SK-N-SH (cell line): ENCODE results near the gene PBX3. TPM values are rescaled to one million over a fixed set of nuclear protein-coding genes. Genes with fewer than 3 reads are reported as not detected.

ENCODE experiments used
- CTCF ChIA-PET: fragments of 300-600, 350-600 bp; formaldehyde crosslinking; extraction: SDS; loops from one replicate; lab custom pipeline; 2021; lab: Yijun Ruan, JAX
- POLR2A ChIA-PET: fragments of 350-600 bp; sonication (Branson Sonifier 250); formaldehyde crosslinking; extraction: SDS; loops from one replicate; lab custom pipeline; 2020; ENCODE audit warnings: antibody characterized with exemption, inconsistent platforms; lab: Yijun Ruan, JAX
- DNase-seq: peaks from one replicate; pipeline ENCODE4 v3.0.0; 2012
- H2AFZ ChIP-seq: fragments of 200-600 bp; sonication (generic); 2 replicates; pipeline ENCODE4 v1.8.1; 2016; ENCODE audit warnings: antibody characterized with exemption, mild to moderate bottlenecking, low read depth
- H3F3A ChIP-seq: fragments of 200-600 bp; sonication (generic); replicated peaks from 2 replicates; pipeline ENCODE3; 2016; ENCODE audit warnings: antibody characterized with exemption, mild to moderate bottlenecking; ENCODE audit not compliant: insufficient read depth
- H3K27ac ChIP-seq, 2 experiments: fragments of 200-500 bp in 1 of 2; fragments of 200-600 bp in 1 of 2; sonication (Bioruptor generic) in 1 of 2; sonication (generic), shearing (Covaris generic) in 1 of 2; 2 replicates each; pipeline versions ENCODE4 v1.5.1 to v1.6.1; 2014 to 2016; ENCODE audit warnings: low read depth in 2 of 2, inconsistent platforms in 1 of 2, low read length in 1 of 2, mild to moderate bottlenecking in 1 of 2, mixed read lengths in 1 of 2
- H3K27me3 ChIP-seq: fragments of 200-600 bp; sonication (generic), shearing (Covaris generic); 2 replicates; pipeline ENCODE4 v1.6.1; 2016; ENCODE audit warnings: mixed run types; ENCODE audit not compliant: insufficient read depth
- H3K36me3 ChIP-seq, 2 experiments: fragments of 200-500 bp in 1 of 2; fragments of 200-600 bp in 1 of 2; sonication (Bioruptor generic) in 1 of 2; sonication (generic) in 1 of 2; replicated peaks in 1 of 2; 2 replicates each; pipeline versions ENCODE3 to v1.5.1; 2014 to 2016; ENCODE audit warnings: low read length in 1 of 2, mild to moderate bottlenecking in 1 of 2; ENCODE audit not compliant: insufficient read depth in 2 of 2, control insufficient read depth in 1 of 2
- H3K4me1 ChIP-seq, 2 experiments: fragments of 200-500 bp in 1 of 2; fragments of 200-600 bp in 1 of 2; sonication (Bioruptor generic) in 1 of 2; sonication (generic), shearing (Covaris generic) in 1 of 2; 2 replicates each; pipeline versions ENCODE4 v1.5.1 to v1.6.1; 2014 to 2016; ENCODE audit warnings: low read depth in 1 of 2, low read length in 1 of 2, mixed run types in 1 of 2; ENCODE audit not compliant: insufficient read depth in 2 of 2, control insufficient read depth in 1 of 2
- H3K4me2 ChIP-seq: fragments of 200-600 bp; sonication (generic), shearing (Covaris generic); 2 replicates; pipeline ENCODE4 v1.6.1; 2017; ENCODE audit warnings: mixed run types
- H3K4me3 ChIP-seq, 2 experiments: fragments of 200-500 bp in 1 of 2; fragments of 200-600 bp in 1 of 2; sonication (Bioruptor generic) in 1 of 2; sonication (generic), shearing (Covaris generic) in 1 of 2; 2 replicates each; pipeline versions ENCODE4 v1.5.1 to v1.8.1; 2014 to 2016; ENCODE audit warnings: low read depth in 2 of 2, inconsistent platforms in 1 of 2, low read length in 1 of 2, mild to moderate bottlenecking in 1 of 2, mixed read lengths in 1 of 2, moderate library complexity in 1 of 2
- H3K79me2 ChIP-seq: fragments of 200-600 bp; sonication (generic); 2 replicates; pipeline ENCODE4 v1.8.1; 2017; ENCODE audit warnings: mild to moderate bottlenecking; ENCODE audit not compliant: insufficient read depth
- H3K9ac ChIP-seq: fragments of 200-600 bp; sonication (generic); 2 replicates; pipeline ENCODE4 v1.6.1; 2017; ENCODE audit warnings: mixed run types
- H3K9me2 ChIP-seq: fragments of 200-600 bp; sonication (generic); 2 replicates; pipeline ENCODE4 v1.6.1; 2017; ENCODE audit warnings: mixed run types
- H3K9me3 ChIP-seq: fragments of 200-600 bp; sonication (generic); 2 replicates; pipeline ENCODE4 v1.6.1; 2017; ENCODE audit warnings: mixed run types, mild to moderate bottlenecking, moderate library complexity
- H4K20me1 ChIP-seq: fragments of 200-600 bp; sonication (generic); 2 replicates; pipeline ENCODE4 v1.6.1; 2017; ENCODE audit warnings: mild to moderate bottlenecking, mixed run types; ENCODE audit not compliant: insufficient read depth
- CHD2 ChIP-seq: fragments of 150-350 bp; IDR thresholded peaks from 2 replicates; pipeline ENCODE4 v1.6.1; 2018; ENCODE audit warnings: low read length; ENCODE audit not compliant: partially characterized antibody
- ELF1 ChIP-seq: IDR thresholded peaks from 2 replicates; pipeline ENCODE4 v1.4.0; 2012
- EZH2phosphoT487 ChIP-seq: fragments of 200-600 bp; sonication (generic); IDR thresholded peaks from 2 replicates; pipeline ENCODE4 v1.6.1; 2017; ENCODE audit warnings: low read depth, mixed run types, mild to moderate bottlenecking, antibody characterized with exemption, moderate library complexity, borderline replicate concordance
- FOSL2 ChIP-seq: IDR thresholded peaks from 2 replicates; pipeline ENCODE4 v1.4.0; 2012; ENCODE audit warnings: low read depth, mild to moderate bottlenecking, moderate library complexity, borderline replicate concordance
- IRF3 ChIP-seq: fragments of 150-350 bp; IDR thresholded peaks from 2 replicates; pipeline ENCODE4 v1.6.1; 2016; ENCODE audit warnings: mild to moderate bottlenecking, low read depth, low read length
- JUND ChIP-seq: IDR thresholded peaks from 2 replicates; pipeline ENCODE4 v1.4.0; 2012
- MAX ChIP-seq: IDR thresholded peaks from 2 replicates; pipeline ENCODE4 v1.4.0; 2012; ENCODE audit warnings: low read depth
- MEF2A ChIP-seq: IDR thresholded peaks from 2 replicates; pipeline ENCODE4 v1.4.0; 2012; ENCODE audit warnings: low read depth, borderline replicate concordance
- NFIC ChIP-seq: IDR thresholded peaks from 2 replicates; pipeline ENCODE4 v1.4.0; 2012; ENCODE audit warnings: borderline replicate concordance
- NRF1 ChIP-seq: IDR thresholded peaks from 2 replicates; pipeline ENCODE4 v1.6.1; 2012; ENCODE audit warnings: low read depth, mild to moderate bottlenecking, low read length
- PBX3 ChIP-seq: IDR thresholded peaks from 2 replicates; pipeline ENCODE4; 2012
- POLR2AphosphoS5 ChIP-seq: IDR thresholded peaks from 2 replicates; pipeline ENCODE4 v1.6.1; 2012; ENCODE audit warnings: low read depth, low read length
- RCOR1 ChIP-seq: fragments of 150-350 bp; IDR thresholded peaks from 2 replicates; pipeline ENCODE4 v1.6.1; 2017; ENCODE audit warnings: antibody characterized with exemption, low read length
- REST ChIP-seq: IDR thresholded peaks from 2 replicates; pipeline ENCODE4 v1.6.1; 2012; ENCODE audit warnings: mild to moderate bottlenecking, low read depth, low read length, moderate library complexity
- RFX5 ChIP-seq: IDR thresholded peaks from 2 replicates; pipeline ENCODE4 v1.6.1; 2012; ENCODE audit warnings: mild to moderate bottlenecking, improper control_type of control experiment, low read length
- RXRA ChIP-seq: IDR thresholded peaks from 2 replicates; pipeline ENCODE4 v1.4.0; 2012; ENCODE audit warnings: low read depth, mild to moderate bottlenecking, borderline replicate concordance
- SMC3 ChIP-seq: IDR thresholded peaks from 2 replicates; pipeline ENCODE4 v1.6.1; 2012; ENCODE audit warnings: low read depth, low read length, improper control_type of control experiment
- TAF1 ChIP-seq: IDR thresholded peaks from 2 replicates; pipeline ENCODE4 v1.6.1; 2012; ENCODE audit warnings: low read depth, mild to moderate bottlenecking, low read length, moderate library complexity, borderline replicate concordance
- TCF12 ChIP-seq: IDR thresholded peaks from 2 replicates; pipeline ENCODE4 v1.4.0; 2012
- TEAD4 ChIP-seq: IDR thresholded peaks from 2 replicates; pipeline ENCODE4 v1.4.0; 2012; ENCODE audit warnings: mild to moderate bottlenecking, borderline replicate concordance; ENCODE audit not compliant: insufficient read depth
- USF1 ChIP-seq: IDR thresholded peaks from 2 replicates; pipeline ENCODE4 v1.4.0; 2012; ENCODE audit warnings: low read depth, borderline replicate concordance
- YY1 ChIP-seq: IDR thresholded peaks from 2 replicates; pipeline ENCODE4 v1.4.0; 2012; ENCODE audit warnings: low read depth, mild to moderate bottlenecking
- WGBS: methylation state at CpG from one replicate; pipeline ENCODE4 v1.1.6; 2017; ENCODE audit warnings: low lambda C conversion rate; 5-methylcytosine and 5-hydroxymethylcytosine counted together
- polyA plus RNA-seq, 3 experiments: library from polyadenylated mRNA; depleted of rRNA; stranded (reverse); fragments of >200 nt; gene quantifications; 2 replicates each; pipeline ENCODE4 v1.2.3, GENCODE V29; 2012

The PBX3 gene
- polyA plus RNA-seq, 1 of the 3 experiments (the other 2 are of a cell fraction): 73.0 TPM

- TF ChIP-seq REST (no peak), RCOR1 (no peak), IRF3 (no peak), RXRA (no peak), NRF1 (no peak), MEF2A (no peak), JUND (no peak), USF1 (no peak), TAF1 (no peak), EZH2phosphoT487 (no peak)
Observed at GRCh38 chr9:125904155-125904851, 157.1 kb downstream of the PBX3 start (continued).

- CTCF ChIA-PET: no interaction called here
- TF ChIP-seq MAX (no peak), RFX5 (no peak), MEF2A (peak; percentile 96), IRF3 (no peak), TEAD4 (peak; percentile 74; the same call in 1 of the 2 replicates), SMC3 (no peak), FOSL2 (peak; percentile 52; the same call in 1 of the 2 replicates), RCOR1 (no peak), ELF1 (no peak), PBX3 (peak; percentile 73), USF1 (no peak), CHD2 (no peak), TAF1 (no peak), YY1 (no peak; the same call in 1 of the 2 replicates), TCF12 (peak; percentile 77), NRF1 (no peak), NFIC (peak; percentile 69), POLR2AphosphoS5 (no peak), EZH2phosphoT487 (no peak)
Observed at GRCh38 chr9:125906144-125906543, 159.0 kb downstream of the PBX3 start.

More at GRCh38 chr9:125906144-125906543, 159.0 kb downstream of the PBX3 start:
- Histone ChIP-seq H3K79me2 (peaks cover 94% of the 10 kb centered on the region), H3K27ac (peak overlapping the region; percentile 77 to 90), H3K9me3 (no peaks in the 10 kb centered on the region), H3K27me3 (no peaks in the 10 kb centered on the region), H3K9me2 (no peaks in the 10 kb centered on the region), H3F3A (peaks cover 42% of the 10 kb centered on the region), H3K4me2 (peak overlapping the region; percentile 20; the same call in 1 of the 2 replicates), H3K36me3 (peaks cover 0 to 8% of the 10 kb centered on the region in 2 experiments), H3K4me3 (no peak overlapping the region), H4K20me1 (peaks cover 4% of the 10 kb centered on the region; the same call in 1 of the 2 replicates), H2AFZ (no peak overlapping the region), H3K4me1 (peaks cover 42 to 48% of the 10 kb centered on the region in 2 experiments; a peak in 3 of 4 replicates), H3K9ac (peak overlapping the region; percentile 23; the same call in 1 of the 2 replicates)
- POLR2A ChIA-PET: interaction anchor here (0.6 kb wide), 1 partner anchor 570 kb away, joined by 3 read pairs; no protein-coding TSS in a partner anchor
- DNase-seq: no peak
- 14% methylated on average over 1 of the region's 1 CpG for WGBS
